Activated CD8-positive, alpha-beta T cell treated with anti-CD3 and anti-CD28 coated beads, Interleukin-2, amount 10 ng/mL, durations not matched to agents 7 days and 5 days (primary cell): ENCODE data around the gene PMPCA. TPM values are rescaled to one million over a fixed set of nuclear protein-coding genes. Genes with fewer than 3 reads are reported as not detected.

Source experiments
- ATAC-seq: fragments of 150-1000 bp; cut with Tn5 transposase; one replicate; pipeline ENCODE4 v1.10.0; 2021; ENCODE audit warnings: moderate library complexity
- CTCF ChIA-PET: fragments of 350-600 bp; sonication (Branson Sonifier 250); formaldehyde crosslinking; loops from one replicate; lab custom pipeline; 2021; ENCODE audit warnings: antibody characterized with exemption; lab: Charles Lee
- POLR2A ChIA-PET: fragments of 350-600 bp; sonication (Branson Sonifier 250); formaldehyde crosslinking; loops from one replicate; lab custom pipeline; 2021; ENCODE audit warnings: antibody characterized with exemption; lab: Charles Lee
- DNase-seq: peaks from one replicate; pipeline ENCODE4 v3.0.0-alpha.2; 2020
- H3K27ac Mint-ChIP-seq: one replicate; pipeline ENCODE4 v1.8.0; 2021; ENCODE audit warnings: mild to moderate bottlenecking, mixed read lengths
- H3K27me3 Mint-ChIP-seq: one replicate; pipeline ENCODE4 v1.8.0; 2021; ENCODE audit warnings: low read depth, mixed read lengths
- H3K36me3 Mint-ChIP-seq: one replicate; pipeline ENCODE4 v1.8.0; 2021; ENCODE audit warnings: low read depth, mixed read lengths
- H3K4me1 Mint-ChIP-seq: one replicate; pipeline ENCODE4 v1.8.0; 2021; ENCODE audit warnings: low read depth, mixed read lengths
- H3K4me3 Mint-ChIP-seq: one replicate; pipeline ENCODE4 v1.8.0; 2021; ENCODE audit warnings: mild to moderate bottlenecking, mixed read lengths
- H3K9me3 Mint-ChIP-seq: one replicate; pipeline ENCODE4 v1.8.0; 2022; ENCODE audit warnings: mixed read lengths; ENCODE audit not compliant: insufficient read depth
- total RNA-seq, 2 experiments: library from RNA; stranded (reverse); gene quantifications; one replicate each; pipeline ENCODE4 v1.2.3, GENCODE V29; 2021

Gene PMPCA
- total RNA-seq, 2 experiments from 2014 or later = 56.5 to 57.5 TPM

DNA sequence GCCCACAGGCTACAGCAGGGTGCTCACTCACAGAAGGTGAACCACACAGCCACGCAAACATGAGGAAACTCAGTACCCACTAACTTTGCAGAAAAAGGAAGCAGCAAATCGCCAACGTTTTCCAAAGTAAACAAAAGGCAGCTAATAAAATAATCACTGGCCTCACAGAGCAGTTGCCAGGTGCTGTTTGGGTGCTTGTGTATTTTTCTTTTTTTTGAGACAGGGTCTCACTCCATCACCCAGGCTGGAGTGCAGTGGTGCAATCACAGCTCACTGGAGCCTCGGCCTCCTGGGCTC lies 14.3 kb upstream of the PMPCA start:
- DNase-seq (no peak), ATAC-seq (no peak)
- no peak overlapping the region for H3K27ac Mint-ChIP-seq
- H3K4me3 Mint-ChIP-seq = no peak overlapping the region
- peaks cover 24% of the 10 kb centered on the region for H3K36me3 Mint-ChIP-seq
- no peaks in the 10 kb centered on the region for H3K9me3 Mint-ChIP-seq
- ChIA-PET CTCF (interaction anchor here (0.8 to 2.3 kb wide), 3 partner anchors 12 to 33 kb away, joined by 3 to 9 read pairs (median 6); partner anchors contain the start of gene DNLZ), POLR2A (no interaction called here)
- no peaks in the 10 kb centered on the region for H3K27me3 Mint-ChIP-seq
- peaks cover 23% of the 10 kb centered on the region for H3K4me1 Mint-ChIP-seq

DNA sequence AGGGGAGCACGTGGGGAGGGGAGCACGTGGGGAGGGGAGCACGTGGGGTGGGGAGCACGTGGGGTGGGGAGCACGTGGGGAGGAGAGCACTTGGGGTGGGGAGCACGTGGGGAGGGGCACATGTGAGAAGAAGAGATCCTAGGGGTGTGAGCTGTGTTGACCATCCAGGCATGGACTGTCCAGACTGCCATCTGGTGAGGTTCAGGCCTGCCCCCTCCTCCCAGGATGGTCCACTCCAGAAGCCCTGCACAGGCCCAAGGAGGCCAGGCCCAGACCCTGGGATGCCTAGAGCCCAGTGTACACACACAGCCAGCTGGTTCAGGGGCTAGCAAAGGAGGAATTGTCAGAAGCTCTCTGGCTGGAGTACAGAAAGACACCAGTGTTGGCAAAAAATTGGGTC lies 12.8 kb upstream of the PMPCA start:
- Mint-ChIP-seq H3K36me3 (peaks cover 30% of the 10 kb centered on the region), H3K27me3 (no peaks in the 10 kb centered on the region), H3K9me3 (no peaks in the 10 kb centered on the region), H3K27ac (no peak overlapping the region), H3K4me3 (no peak overlapping the region), H3K4me1 (peaks cover 33% of the 10 kb centered on the region)
- DNase-seq = no peak
- no peak for ATAC-seq
- CTCF ChIA-PET = interaction anchor here (2.3 kb wide), 1 partner anchor 13 kb away, joined by 6 read pairs; no protein-coding TSS in a partner anchor
- POLR2A ChIA-PET = interaction anchor here (0.6 to 1.2 kb wide), 2 partner anchors 34 to 78 kb away, joined by 3 read pairs; no protein-coding TSS in a partner anchor

DNA sequence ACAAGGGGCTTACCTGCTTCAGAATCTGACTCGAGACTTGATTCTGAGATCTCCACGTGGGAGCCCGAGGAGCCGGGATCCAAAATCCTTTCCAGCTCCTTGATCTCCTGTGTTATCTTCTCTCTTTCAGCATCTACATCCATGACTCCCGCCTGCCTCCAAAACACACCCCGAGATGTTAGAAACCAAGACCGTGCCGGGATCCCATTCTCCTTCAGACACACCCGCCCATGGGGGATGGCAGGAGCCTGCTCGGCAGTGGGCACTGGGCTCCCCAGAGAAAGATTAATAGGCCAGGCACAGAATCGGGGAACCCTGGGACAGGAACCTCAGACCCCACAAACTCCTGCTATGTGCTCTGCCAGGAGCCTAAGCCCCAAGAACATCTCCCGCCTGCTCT lies 12.2 kb upstream of the PMPCA start:
- H3K36me3 Mint-ChIP-seq = peaks cover 32% of the 10 kb centered on the region
- no peaks in the 10 kb centered on the region for H3K27me3 Mint-ChIP-seq
- CTCF ChIA-PET = interaction anchor here (1.7 to 2.3 kb wide), 3 partner anchors 13 to 85 kb away, joined by 4 to 6 read pairs (median 4); no protein-coding TSS in a partner anchor

DNA sequence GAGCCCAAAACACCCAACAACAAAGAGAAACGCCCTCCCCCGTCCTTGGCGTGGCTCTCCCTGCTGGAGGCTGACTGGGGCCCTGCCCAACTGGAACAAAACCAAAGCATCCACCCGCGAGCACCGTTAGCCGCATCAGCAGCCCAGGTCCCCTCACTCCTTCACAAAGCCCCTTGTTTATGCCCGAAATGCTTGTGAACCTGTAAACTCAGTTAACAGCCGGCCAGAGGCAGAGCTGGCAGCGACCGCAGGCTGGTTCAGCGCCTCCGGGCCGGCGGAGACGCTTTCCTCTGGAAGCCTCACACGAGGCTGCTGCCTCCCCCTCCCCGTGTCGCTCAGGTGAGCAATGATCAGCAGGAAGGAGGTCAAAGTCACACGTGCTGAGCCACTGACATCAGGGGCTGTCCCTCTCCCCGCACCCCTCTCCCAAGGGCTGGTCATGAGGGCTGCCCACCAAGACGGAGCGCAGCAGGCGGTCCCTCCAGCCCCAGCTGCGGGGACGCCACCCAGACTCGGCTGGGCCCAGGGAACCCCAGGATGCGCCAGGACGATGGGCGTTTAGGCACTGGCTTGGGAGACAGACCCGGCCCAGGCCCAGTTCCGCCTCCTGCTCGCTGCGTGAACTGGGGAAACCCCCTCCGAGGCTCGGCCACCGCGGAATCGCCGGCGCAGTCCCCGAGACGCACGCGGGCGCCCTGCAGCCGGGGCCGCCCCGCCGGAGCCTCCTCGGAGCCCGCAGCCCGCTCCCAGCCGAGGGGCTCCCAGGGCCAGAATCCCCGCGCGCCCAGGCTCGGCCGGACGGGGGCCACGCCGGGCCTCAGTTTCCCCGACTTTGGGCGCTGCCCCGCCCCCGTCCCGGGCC lies 11.1 kb upstream of the PMPCA start:
- peak overlapping the region; percentile 77 for H3K27ac Mint-ChIP-seq
- peak; percentile 32 for ATAC-seq
- H3K27me3 Mint-ChIP-seq = no peaks in the 10 kb centered on the region
- no peaks in the 10 kb centered on the region for H3K9me3 Mint-ChIP-seq
- CTCF ChIA-PET = interaction anchor here (1.0 to 1.8 kb wide), 4 partner anchors 10 to 86 kb away, joined by 3 to 4 read pairs (median 4); no protein-coding TSS in a partner anchor
- H3K4me1 Mint-ChIP-seq = peaks cover 48% of the 10 kb centered on the region
- H3K36me3 Mint-ChIP-seq = peaks cover 38% of the 10 kb centered on the region
- peak; percentile 43 for DNase-seq
- POLR2A ChIA-PET = interaction anchor here (2.5 kb wide), 1 partner anchor 11 kb away, joined by 13 read pairs; the partner anchor contains the start of genes ENTR1 and PMPCA
- H3K4me3 Mint-ChIP-seq = peak overlapping the region; percentile 83

More for the DNA sequence above, 12.2 kb upstream of the PMPCA start:
- DNase-seq = no peak
- Mint-ChIP-seq H3K4me1 (peaks cover 37% of the 10 kb centered on the region), H3K4me3 (peak overlapping the region; percentile 83), H3K9me3 (no peaks in the 10 kb centered on the region), H3K27ac (no peak overlapping the region)
- no peak for ATAC-seq
- POLR2A ChIA-PET = interaction anchor here (1.2 kb wide), 1 partner anchor 34 kb away, joined by 3 read pairs; no protein-coding TSS in a partner anchor

DNA sequence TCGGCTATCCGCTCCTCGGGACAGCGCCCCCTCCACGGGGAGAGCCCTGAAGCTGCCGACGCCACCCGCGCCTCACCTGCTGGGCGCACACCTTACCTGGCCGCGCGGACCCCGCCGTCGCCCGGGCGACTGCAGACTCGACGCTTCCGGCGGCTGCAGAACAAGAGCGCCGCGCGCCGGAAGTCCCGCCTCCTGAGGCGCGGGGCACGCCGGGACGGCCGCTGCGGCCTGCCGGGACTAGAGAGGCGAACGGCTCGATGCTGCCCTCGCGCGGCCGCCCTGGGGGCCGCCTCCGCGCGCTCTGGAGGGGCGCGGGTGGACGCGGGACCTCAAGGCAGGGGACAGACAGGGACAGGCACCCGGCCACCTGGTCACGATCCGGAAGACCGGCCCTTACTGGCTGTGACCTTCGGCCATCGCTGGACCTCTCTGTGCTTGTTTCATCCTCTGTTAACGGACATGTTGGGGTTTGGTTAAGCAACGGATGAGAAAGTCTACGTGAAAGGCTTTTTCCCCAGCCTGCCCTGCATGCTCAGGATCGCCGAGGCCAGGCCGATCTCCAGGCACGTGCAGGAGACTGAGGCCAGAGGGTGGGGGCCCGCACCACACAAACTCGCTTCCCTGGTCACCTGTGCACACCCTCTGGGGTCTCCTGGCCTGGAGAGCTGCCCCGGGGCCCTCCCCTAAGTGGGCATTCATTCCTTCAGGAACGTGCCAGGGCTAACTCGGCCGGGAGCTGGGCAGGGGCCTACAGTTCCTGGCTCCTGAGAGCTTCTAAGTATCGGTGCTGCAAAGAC lies 10.2 kb upstream of the PMPCA start, which contains the start of gene SNAPC4:
SNAPC4 (minus strand) TSS at position 133 of the 797 bp plus-strand sequence. CDS start 1,742 bp downstream, outside the sequence.
- Mint-ChIP-seq H3K4me3 (peak within 1 kb of the TSS; percentile 83), H3K27me3 (no peaks in the 10 kb centered on the region), H3K36me3 (peaks cover 40% of the 10 kb centered on the region), H3K4me1 (peaks cover 56% of the 10 kb centered on the region), H3K27ac (peak within 1 kb of the TSS; percentile 77), H3K9me3 (no peaks in the 10 kb centered on the region)
- peak; percentile 90 for DNase-seq
- POLR2A ChIA-PET = interaction anchor here (1.1 to 2.5 kb wide), 3 partner anchors 10 to 41 kb away, joined by 3 to 13 read pairs (median 4); partner anchors contain the start of genes DNLZ, ENTR1 and PMPCA
- ATAC-seq = peak; percentile 73
- CTCF ChIA-PET = interaction anchor here (0.8 to 1.8 kb wide), 14 partner anchors 9 to 390 kb away, joined by 3 to 14 read pairs (median 4); partner anchors contain the start of gene DNLZ

DNA sequence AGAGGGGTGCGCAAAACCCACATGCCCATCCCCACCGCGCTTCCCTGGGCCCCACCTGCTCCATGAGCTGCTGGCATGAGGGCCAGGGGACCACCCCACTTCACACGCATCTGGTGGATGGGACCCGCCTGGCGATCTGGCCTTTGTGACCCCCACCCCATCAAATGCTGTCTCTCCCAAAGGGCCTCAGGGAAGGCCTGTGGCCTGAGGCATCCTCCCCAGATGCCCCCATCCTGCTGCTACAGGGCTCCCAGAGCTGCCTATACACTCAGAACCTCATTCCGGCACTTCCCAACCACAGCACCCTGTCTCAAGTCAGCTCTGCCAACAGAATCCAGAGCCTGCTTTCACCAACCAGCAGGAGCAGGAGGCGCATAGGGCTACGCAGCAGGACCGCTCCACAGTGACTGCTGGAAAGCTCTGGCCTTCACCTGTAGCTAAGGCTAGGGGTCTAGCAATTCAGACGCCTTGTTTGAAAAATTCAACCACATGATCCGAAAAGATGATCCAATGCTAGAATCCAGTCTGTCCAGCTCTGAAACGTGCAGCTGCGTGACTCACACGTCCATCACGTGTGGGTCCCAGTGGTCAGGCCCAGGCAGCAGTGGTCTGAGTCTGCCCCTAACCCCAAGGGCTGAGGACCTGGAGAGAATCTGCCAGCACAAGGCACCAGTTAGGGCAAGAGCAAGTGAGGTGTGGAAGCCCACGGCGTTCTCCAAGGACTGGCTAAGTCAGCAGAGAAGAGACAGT lies 9.1 kb upstream of the PMPCA start:
- ATAC-seq (no peak), DNase-seq (no peak)
- no peak overlapping the region for H3K4me3 Mint-ChIP-seq
- H3K36me3 Mint-ChIP-seq = peaks cover 45% of the 10 kb centered on the region
- peak overlapping the region; percentile 61 for H3K27ac Mint-ChIP-seq
- POLR2A ChIA-PET = interaction anchor here (0.9 to 2.5 kb wide), 4 partner anchors 9 to 40 kb away, joined by 3 to 13 read pairs (median 4); partner anchors contain the start of genes DNLZ, ENTR1 and PMPCA
- CTCF ChIA-PET = interaction anchor here (0.8 to 1.7 kb wide), 14 partner anchors 8 to 389 kb away, joined by 3 to 14 read pairs (median 4); partner anchors contain the start of gene DNLZ
- peaks cover 65% of the 10 kb centered on the region for H3K4me1 Mint-ChIP-seq
- H3K27me3 Mint-ChIP-seq = no peaks in the 10 kb centered on the region
- no peaks in the 10 kb centered on the region for H3K9me3 Mint-ChIP-seq

DNA sequence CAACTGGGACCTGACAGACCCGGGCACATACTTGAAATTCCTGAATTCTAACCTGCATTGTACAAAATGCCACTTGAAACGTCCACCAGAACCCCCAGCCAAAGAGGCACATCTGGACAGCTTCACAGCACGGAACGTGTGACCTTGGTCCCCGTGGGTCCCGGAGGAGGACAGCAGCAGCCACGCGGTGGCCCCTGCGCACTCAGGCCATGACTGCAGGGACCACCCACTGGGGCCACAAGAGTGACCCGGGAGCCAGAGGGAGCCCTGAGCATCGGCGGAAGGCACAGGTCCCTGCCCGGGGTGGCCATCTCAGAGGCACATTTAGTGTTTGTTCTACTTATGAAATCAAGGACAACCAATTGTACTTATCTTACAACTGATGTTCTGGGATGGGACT lies 8.4 kb upstream of the PMPCA start:
- peak overlapping the region; percentile 71 for H3K27ac Mint-ChIP-seq
- ChIA-PET CTCF (interaction anchor here (1.1 to 1.6 kb wide), 3 partner anchors 17 to 135 kb away, joined by 3 to 8 read pairs (median 6); no protein-coding TSS in a partner anchor), POLR2A (interaction anchor here (0.9 to 2.5 kb wide), 2 partner anchors 8 to 17 kb away, joined by 5 to 13 read pairs; partner anchors contain the start of genes ENTR1 and PMPCA)
- H3K27me3 Mint-ChIP-seq = no peaks in the 10 kb centered on the region
- DNase-seq (no peak), ATAC-seq (no peak)
- H3K9me3 Mint-ChIP-seq = no peaks in the 10 kb centered on the region
- H3K4me1 Mint-ChIP-seq = peaks cover 70% of the 10 kb centered on the region
- H3K4me3 Mint-ChIP-seq = no peak overlapping the region
- peaks cover 45% of the 10 kb centered on the region for H3K36me3 Mint-ChIP-seq

DNA sequence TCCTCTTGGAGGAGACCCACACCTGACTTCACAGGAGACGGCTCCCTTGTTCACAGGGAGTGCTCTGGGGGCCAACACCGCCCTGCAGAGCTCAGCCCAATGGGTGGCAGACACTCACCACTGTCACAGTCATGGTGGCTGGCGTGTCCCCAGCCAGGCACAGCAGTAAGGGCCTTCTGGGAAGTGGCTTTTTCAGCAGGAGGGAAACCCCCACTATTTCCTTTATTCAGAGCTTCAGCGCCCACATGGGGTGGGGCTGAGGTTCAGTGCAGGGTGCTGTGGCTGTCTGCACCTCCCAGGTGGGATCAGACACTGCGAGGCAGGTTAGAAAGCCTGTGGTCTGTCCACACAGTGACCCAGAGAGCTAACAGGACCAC lies 6.9 kb upstream of the PMPCA start:
- ChIA-PET CTCF (interaction anchor here (0.6 to 2.0 kb wide), 6 partner anchors 13 to 489 kb away, joined by 3 to 8 read pairs (median 3); partner anchors contain the start of gene DNLZ), POLR2A (interaction anchor here (0.9 to 1.9 kb wide), 5 partner anchors 11 to 40 kb away, joined by 3 to 8 read pairs (median 3); partner anchors contain the start of gene DNLZ)
- H3K36me3 Mint-ChIP-seq = peaks cover 52% of the 10 kb centered on the region

DNA sequence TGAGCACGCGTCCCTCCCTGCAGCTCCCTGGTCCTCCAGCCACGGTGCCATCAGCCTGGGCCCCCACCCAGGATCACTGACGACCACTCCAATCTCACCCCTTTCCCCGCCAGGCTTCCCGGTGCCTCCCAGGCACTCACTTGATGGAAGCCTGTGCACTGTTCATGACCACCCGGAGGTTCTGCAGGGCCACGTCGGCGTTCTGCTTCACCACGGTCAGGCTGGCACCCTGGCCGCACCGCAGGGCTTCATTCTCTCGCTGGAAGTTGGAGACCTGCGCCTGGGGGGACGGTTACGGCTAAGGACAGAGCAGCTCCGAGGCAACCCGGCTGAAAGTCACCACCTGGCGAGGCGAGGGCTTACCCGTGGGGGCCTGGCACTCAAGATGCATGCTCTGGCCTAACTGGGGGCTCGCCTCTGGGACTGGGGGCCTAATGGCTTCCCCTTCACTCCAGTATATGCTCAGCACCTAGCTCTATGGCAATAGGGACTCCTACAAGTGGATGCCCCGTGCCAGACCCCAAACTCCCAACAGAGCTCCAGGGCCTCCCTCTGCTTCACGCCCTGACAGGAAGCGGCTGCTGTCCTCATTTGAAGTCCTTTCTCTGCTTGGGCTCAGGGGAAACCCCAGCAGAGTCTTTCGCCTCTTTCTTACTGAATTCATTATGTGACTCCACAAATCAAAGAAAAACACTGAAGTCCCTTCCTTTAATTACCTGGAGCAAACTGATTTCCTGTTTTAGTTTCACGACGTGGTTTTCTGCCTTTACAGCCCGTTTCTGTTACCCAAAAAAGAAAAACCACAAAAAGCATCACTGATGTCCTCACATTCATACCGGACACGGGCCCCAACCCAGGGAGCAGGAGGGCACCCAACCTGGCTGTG lies 6.3 kb upstream of the PMPCA start:
- Mint-ChIP-seq H3K27me3 (no peaks in the 10 kb centered on the region), H3K4me3 (peak overlapping the region; percentile 65), H3K4me1 (peaks cover 75% of the 10 kb centered on the region), H3K27ac (peak overlapping the region; percentile 85), H3K36me3 (peaks cover 57% of the 10 kb centered on the region), H3K9me3 (no peaks in the 10 kb centered on the region)
- ATAC-seq (peak; percentile 7), DNase-seq (peak; percentile 67)
- CTCF ChIA-PET = interaction anchor here (0.9 to 2.0 kb wide), 5 partner anchors 13 to 91 kb away, joined by 3 to 8 read pairs (median 3); partner anchors contain the start of gene DNLZ
- POLR2A ChIA-PET = interaction anchor here (0.7 to 1.9 kb wide), 6 partner anchors 12 to 435 kb away, joined by 3 to 8 read pairs (median 4); partner anchors contain the start of gene DNLZ

More for the DNA sequence above, 6.9 kb upstream of the PMPCA start:
- DNase-seq = peak; percentile 89
- Mint-ChIP-seq H3K4me1 (peaks cover 75% of the 10 kb centered on the region), H3K27me3 (no peaks in the 10 kb centered on the region), H3K9me3 (no peaks in the 10 kb centered on the region), H3K4me3 (peak overlapping the region; percentile 65), H3K27ac (peak overlapping the region; percentile 85)
- ATAC-seq = peak; percentile 78
